Measurements from ENCODE around the gene GPRIN2.
"Not testable (repeated sequence)": the region's sequence is repeated elsewhere in the genome, so short reads cannot be mapped to it uniquely, and the experiment has no call there.

Gene GPRIN2

GRCh38 chr10:46514899-46515298 is 41.6 kb downstream of the GPRIN2 start:
- no peak for DNase-seq
- in situ Hi-C loops (cut with HindIII; ENCODE audit: low pct_ligation_motif_present, low pct_unique_long_range_greater_than_20kb, low sequenced_read_pairs) = no loop called here

DNA sequence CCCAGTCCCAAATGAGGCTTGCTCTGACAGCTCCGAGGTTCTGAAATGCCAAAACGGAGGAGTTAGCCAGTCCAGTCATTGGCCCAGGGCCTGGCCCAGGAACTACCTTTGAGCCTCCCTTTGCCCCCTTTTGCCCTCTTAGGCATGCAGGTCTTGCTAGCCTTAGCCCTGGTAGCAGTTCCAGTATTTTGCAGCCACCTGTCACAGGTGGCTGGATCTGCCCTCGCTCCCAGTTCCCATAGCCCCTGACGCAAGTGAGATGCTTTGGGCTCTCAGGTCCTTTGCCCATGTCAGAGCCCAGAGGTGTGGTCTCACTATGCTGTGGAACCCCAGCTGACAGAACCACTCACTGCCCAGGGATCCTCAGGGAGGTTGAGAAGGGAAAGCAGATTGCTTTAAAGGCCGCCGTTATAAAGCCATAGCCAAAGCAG is 42.0 kb downstream of the GPRIN2 start:
- no peak for DNase-seq
- in situ Hi-C loops (cut with HindIII; ENCODE audit: low pct_ligation_motif_present, low pct_unique_long_range_greater_than_20kb, low sequenced_read_pairs) = no loop called here

DNA sequence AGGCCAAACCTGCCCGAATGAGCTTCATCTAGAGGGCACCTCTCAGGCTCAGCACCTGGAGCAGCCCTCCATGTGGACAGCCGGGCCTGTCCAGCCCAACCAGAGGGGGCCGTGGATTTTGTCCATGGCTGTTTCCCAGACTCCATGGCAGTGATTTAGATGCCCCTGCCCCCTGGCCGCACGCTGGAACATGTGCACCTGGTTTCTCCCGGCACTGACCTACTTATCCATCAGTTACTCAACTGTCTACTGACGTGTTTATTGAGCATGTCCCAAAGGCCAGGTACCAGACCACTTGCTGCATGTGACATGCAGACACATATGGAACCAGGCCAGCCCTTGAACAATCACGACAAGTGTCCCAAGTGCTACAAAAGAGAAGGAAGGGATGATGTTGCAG is 43.1 kb downstream of the GPRIN2 start:
- in situ Hi-C loops (cut with HindIII; ENCODE audit: low pct_ligation_motif_present, low pct_unique_long_range_greater_than_20kb, low sequenced_read_pairs) = not testable (repeated sequence)

GRCh38 chr10:46512725-46513124 is 43.7 kb downstream of the GPRIN2 start:
- DNase-seq; in situ Hi-C loops (cut with HindIII; ENCODE audit: low pct_ligation_motif_present, low pct_unique_long_range_greater_than_20kb, low sequenced_read_pairs): not testable (repeated sequence)

More for the DNA sequence above, 43.1 kb downstream of the GPRIN2 start:
- DNase-seq = not testable (repeated sequence)

- in situ Hi-C loops (cut with HindIII; ENCODE audit: low pct_ligation_motif_present, low pct_unique_long_range_greater_than_20kb, low sequenced_read_pairs); DNase-seq: not testable (repeated sequence)
Observed at GRCh38 chr10:46512002-46512401, 44.5 kb downstream of the GPRIN2 start.

All from ACHN (cell line).